MM.1S (cell line): ENCODE results near the gene WDFY4.

Experiments
- DNase-seq: peaks from one replicate; pipeline ENCODE4 v3.0.0-alpha.2; 2015
- H2AFZ ChIP-seq: fragments of 300-600 bp; sonication (generic); 2 replicates; pipeline ENCODE4 v1.6.0; 2016; ENCODE audit warnings: antibody characterized with exemption, low read length
- H3F3A ChIP-seq: fragments of 300-600 bp; sonication (generic); 2 replicates; pipeline ENCODE4 v1.6.1; 2016; ENCODE audit warnings: mild to moderate bottlenecking, antibody characterized with exemption, low read length, moderate library complexity, mixed read lengths; ENCODE audit not compliant: insufficient read depth
- H3K27ac ChIP-seq: fragments of 300-600 bp; sonication (generic); 2 replicates; pipeline ENCODE4 v1.5.1; 2016; ENCODE audit warnings: mild to moderate bottlenecking, low read length
- H3K27me3 ChIP-seq: fragments of 300-600 bp; sonication (generic); replicated peaks from 2 replicates; pipeline ENCODE4 v1.6.0; 2016; ENCODE audit warnings: low read length; ENCODE audit not compliant: insufficient read depth
- H3K36me3 ChIP-seq: fragments of 300-600 bp; sonication (generic); replicated peaks from 2 replicates; pipeline ENCODE4 v1.6.1; 2016; ENCODE audit warnings: mild to moderate bottlenecking, low read length, mixed read lengths; ENCODE audit not compliant: insufficient read depth
- H3K4me1 ChIP-seq: fragments of 300-600 bp; sonication (generic); 2 replicates; pipeline ENCODE4 v1.6.1; 2016; ENCODE audit warnings: low read length, mixed read lengths
- H3K4me2 ChIP-seq: fragments of 300-600 bp; sonication (generic); 2 replicates; pipeline ENCODE4 v1.6.0; 2016; ENCODE audit warnings: low read depth, low read length
- H3K4me3 ChIP-seq: fragments of 300-600 bp; sonication (generic); 2 replicates; pipeline ENCODE4 v1.5.1; 2016; ENCODE audit warnings: low read length, mixed read lengths
- H3K79me2 ChIP-seq: fragments of 300-600 bp; sonication (generic); 2 replicates; pipeline ENCODE4 v1.6.1; 2016; ENCODE audit warnings: mixed run types, low read length, mixed read lengths
- H3K9ac ChIP-seq: fragments of 300-600 bp; sonication (generic); 2 replicates; pipeline ENCODE4 v1.6.1; 2016; ENCODE audit warnings: low read length, mixed read lengths
- H3K9me2 ChIP-seq: fragments of 300-600 bp; sonication (generic); replicated peaks from 2 replicates; pipeline ENCODE4 v1.6.1; 2016; ENCODE audit warnings: mild to moderate bottlenecking, low read length, mixed read lengths; ENCODE audit not compliant: insufficient read depth
- H3K9me3 ChIP-seq: fragments of 300-600 bp; sonication (generic); replicated peaks from 2 replicates; pipeline ENCODE4 v1.6.1; 2016; ENCODE audit warnings: mild to moderate bottlenecking, low read length, mixed read lengths; ENCODE audit not compliant: insufficient read depth
- H4K20me1 ChIP-seq: fragments of 300-600 bp; sonication (generic); 2 replicates; pipeline ENCODE4 v1.6.1; 2016; ENCODE audit warnings: mild to moderate bottlenecking, low read length, moderate library complexity, mixed read lengths; ENCODE audit not compliant: insufficient read depth
- CTCF ChIP-seq: fragments of 300-600 bp; sonication (generic); IDR thresholded peaks from 2 replicates; pipeline ENCODE4 v1.5.1; 2016; ENCODE audit warnings: antibody characterized with exemption, low read length, mixed read lengths
- EZH2 ChIP-seq: fragments of 300-600 bp; sonication (generic); optimal IDR thresholded peaks from 2 replicates; pipeline ENCODE3; 2017; ENCODE audit warnings: low read depth, mild to moderate bottlenecking, antibody characterized with exemption, low read length, mixed read lengths
- EZH2phosphoT487 ChIP-seq: fragments of 300-600 bp; sonication (generic); IDR thresholded peaks from 2 replicates; pipeline ENCODE4 v1.6.1; 2018; ENCODE audit warnings: antibody characterized with exemption, low read length

WDFY4 gene

GRCh38 chr10:48817141-48817540 lies 132.5 kb downstream of the WDFY4 start:
- Histone ChIP-seq H3K27me3 (0 out of 2 replicates have a peak, but pooled peaks cover 5% of the 10 kb centered on the region), H3K4me2 (no peak overlapping the region), H3K79me2 (no peaks in the 10 kb centered on the region), H2AFZ (no peak overlapping the region), H3K4me1 (no peaks in the 10 kb centered on the region), H3F3A (no peaks in the 10 kb centered on the region), H3K36me3 (no peaks in the 10 kb centered on the region), H3K27ac (no peak overlapping the region), H3K9ac (no peak overlapping the region), H3K9me3 (no peaks in the 10 kb centered on the region), H4K20me1 (no peaks in the 10 kb centered on the region), H3K9me2 (no peaks in the 10 kb centered on the region), H3K4me3 (no peak overlapping the region)
- DNase-seq, result no peak
- TF ChIP-seq EZH2phosphoT487 (no peak), CTCF (no peak), EZH2 (no peak)

GRCh38 chr10:48818081-48818480 lies 133.4 kb downstream of the WDFY4 start:
- H3K4me3 ChIP-seq, result no peak overlapping the region
- H3K9ac ChIP-seq, result no peak overlapping the region
- H3K27me3 ChIP-seq, result 0 out of 2 replicates have a peak, but pooled peaks cover 5% of the 10 kb centered on the region
- H4K20me1 ChIP-seq, result no peaks in the 10 kb centered on the region
- DNase-seq, result no peak
- H3K4me2 ChIP-seq, result no peak overlapping the region
- no peaks in the 10 kb centered on the region for H3K79me2 ChIP-seq
- TF ChIP-seq CTCF (no peak), EZH2 (no peak), EZH2phosphoT487 (no peak)
- H3K36me3 ChIP-seq, result no peaks in the 10 kb centered on the region
- H2AFZ ChIP-seq, result no peak overlapping the region
- H3K9me3 ChIP-seq, result no peaks in the 10 kb centered on the region
- no peak overlapping the region for H3K27ac ChIP-seq
- H3K4me1 ChIP-seq, result no peaks in the 10 kb centered on the region
- no peaks in the 10 kb centered on the region for H3F3A ChIP-seq
- no peaks in the 10 kb centered on the region for H3K9me2 ChIP-seq

GRCh38 chr10:48818861-48819520 lies 134.3 kb downstream of the WDFY4 start:
- no peak for DNase-seq
- no peaks in the 10 kb centered on the region for H3K9me2 ChIP-seq
- H3K9ac ChIP-seq, result no peak overlapping the region
- H3K4me2 ChIP-seq, result no peak overlapping the region
- no peaks in the 10 kb centered on the region for H3K4me1 ChIP-seq
- H4K20me1 ChIP-seq, result no peaks in the 10 kb centered on the region
- H3F3A ChIP-seq, result no peaks in the 10 kb centered on the region
- H3K4me3 ChIP-seq, result no peak overlapping the region
- TF ChIP-seq EZH2phosphoT487 (no peak), CTCF (no peak), EZH2 (no peak)
- H3K9me3 ChIP-seq, result no peaks in the 10 kb centered on the region
- no peaks in the 10 kb centered on the region for H3K36me3 ChIP-seq
- H3K27me3 ChIP-seq, result 0 out of 2 replicates have a peak, but pooled peaks cover 5% of the 10 kb centered on the region
- no peak overlapping the region for H2AFZ ChIP-seq
- H3K79me2 ChIP-seq, result no peaks in the 10 kb centered on the region
- no peak overlapping the region for H3K27ac ChIP-seq
